ENCODE measurements around the gene KRTAP22-2.

KRTAP22-2 gene

GRCh38 chr21:30628109-30628508, 37.9 kb upstream of the KRTAP22-2 start:
- no peaks in the 10 kb centered on the region for H3K4me1 ChIP-seq (ENCODE audit: low read depth, poor library complexity, severe bottlenecking)
- no peaks in the 10 kb centered on the region for H3K36me3 ChIP-seq (ENCODE audit: insufficient read depth)
- no peaks in the 10 kb centered on the region for H3K27me3 ChIP-seq (ENCODE audit: insufficient read depth, low read depth)
- TF ChIP-seq CTCF (conservative IDR thresholded peaks at IDR 0.05; ENCODE audit: low read depth, low read length), result no peak
- H3K79me2 ChIP-seq (ENCODE audit: insufficient read depth, low read depth), result no peaks in the 10 kb centered on the region
- no peaks in the 10 kb centered on the region for H4K20me1 ChIP-seq (ENCODE audit: insufficient read depth)
- no peak overlapping the region for H3K4me3 ChIP-seq (IDR thresholded peaks at IDR 0.05; ENCODE audit: insufficient read depth, low read depth, low read length)
- no peak overlapping the region for H3K27ac ChIP-seq
- no peak overlapping the region for H3K4me2 ChIP-seq
- H3K9ac ChIP-seq, result no peak overlapping the region
- H2AFZ ChIP-seq (ENCODE audit: low read depth), result no peak overlapping the region

- Histone ChIP-seq H4K20me1 (ENCODE audit: insufficient read depth) (no peaks in the 10 kb centered on the region), H3K27me3 (ENCODE audit: insufficient read depth, low read depth) (no peaks in the 10 kb centered on the region), H3K36me3 (ENCODE audit: insufficient read depth) (no peaks in the 10 kb centered on the region), H3K4me1 (ENCODE audit: low read depth, poor library complexity, severe bottlenecking) (no peaks in the 10 kb centered on the region), H2AFZ (ENCODE audit: low read depth) (no peak overlapping the region), H3K4me3 (IDR thresholded peaks at IDR 0.05; ENCODE audit: insufficient read depth, low read depth, low read length) (no peak overlapping the region), H3K4me2 (no peak overlapping the region), H3K9ac (no peak overlapping the region), H3K27ac (no peak overlapping the region), H3K79me2 (ENCODE audit: insufficient read depth, low read depth) (no peaks in the 10 kb centered on the region)
- no peak for TF ChIP-seq CTCF (conservative IDR thresholded peaks at IDR 0.05; ENCODE audit: low read depth, low read length)
These were observed 35.4 kb upstream of the KRTAP22-2 start for GRCh38 chr21:30625449-30626165.

- Histone ChIP-seq H3K36me3 (ENCODE audit: insufficient read depth) (no peaks in the 10 kb centered on the region), H3K79me2 (ENCODE audit: insufficient read depth, low read depth) (no peaks in the 10 kb centered on the region), H3K4me1 (ENCODE audit: low read depth, poor library complexity, severe bottlenecking) (no peaks in the 10 kb centered on the region), H3K27ac (no peak overlapping the region), H3K9ac (no peak overlapping the region), H3K4me3 (IDR thresholded peaks at IDR 0.05; ENCODE audit: insufficient read depth, low read depth, low read length) (no peak overlapping the region), H3K27me3 (ENCODE audit: insufficient read depth, low read depth) (no peaks in the 10 kb centered on the region), H4K20me1 (ENCODE audit: insufficient read depth) (no peaks in the 10 kb centered on the region), H3K4me2 (no peak overlapping the region), H2AFZ (ENCODE audit: low read depth) (no peak overlapping the region)
- no peak for TF ChIP-seq CTCF (conservative IDR thresholded peaks at IDR 0.05; ENCODE audit: low read depth, low read length)
These were observed 33.2 kb upstream of the KRTAP22-2 start for GRCh38 chr21:30623362-30623761.

GRCh38 chr21:30620522-30620921, 30.3 kb upstream of the KRTAP22-2 start, which contains the start of gene KRTAP20-4:
TSS of gene KRTAP20-4 (plus strand) at chr21:30620627.
- Histone ChIP-seq H3K4me3 (IDR thresholded peaks at IDR 0.05; ENCODE audit: insufficient read depth, low read depth, low read length) (no peak within 1 kb of the TSS), H3K27ac (no peak within 1 kb of the TSS), H3K9ac (no peak within 1 kb of the TSS), H3K79me2 (ENCODE audit: insufficient read depth, low read depth) (no peaks in the 10 kb centered on the region), H3K4me2 (no peak within 1 kb of the TSS), H2AFZ (ENCODE audit: low read depth) (no peak within 1 kb of the TSS), H3K27me3 (ENCODE audit: insufficient read depth, low read depth) (no peaks in the 10 kb centered on the region), H4K20me1 (ENCODE audit: insufficient read depth) (no peaks in the 10 kb centered on the region), H3K36me3 (ENCODE audit: insufficient read depth) (no peaks in the 10 kb centered on the region), H3K4me1 (ENCODE audit: low read depth, poor library complexity, severe bottlenecking) (no peaks in the 10 kb centered on the region)
- TF ChIP-seq CTCF (conservative IDR thresholded peaks at IDR 0.05; ENCODE audit: low read depth, low read length), result no peak

All from KMS-11 (cell line).